Measurements from ENCODE around the gene BRD3OS. TPM values are rescaled to one million over a fixed set of nuclear protein-coding genes. Genes with fewer than 3 reads are reported as not detected.

The BRD3OS gene
- total and polyA plus RNA-seq, 2 donors (not counting 1 experiment from before 2014, with no cell fraction given): 12.0 to 25.3 TPM

- CTCF ChIA-PET: interaction anchor here (0.6 kb wide), 1 partner anchor 51 kb away, joined by 3 read pairs; no protein-coding TSS in a partner anchor
- DNase-seq (no peak), ATAC-seq (ENCODE audit: low read depth) (no peak)
- WGBS (ENCODE audit: insufficient coverage): 99% methylated on average over 18 of the region's 22 CpGs
- Histone ChIP-seq H3K36me3 (replicated peaks in 1 of 2; ENCODE audit: control extremely low read depth in 1 of 2, control insufficient read depth in 1 of 2, extremely low read depth in 1 of 2, insufficient read depth in 2 of 2, low read length in 1 of 2) (peaks cover 0 to 40% of the 10 kb centered on the region in 2 experiments), H3K9ac (ENCODE audit: low read length) (no peak overlapping the region), H3K4me1 (ENCODE audit: control insufficient read depth in 2 of 2, insufficient read depth in 2 of 2, low read length in 2 of 2) (peaks cover 6 to 19% of the 10 kb centered on the region in 2 donors), H3K27ac (ENCODE audit: low read length in 2 of 2) (no peak overlapping the region), H3K79me2 (ENCODE audit: control insufficient read depth, insufficient read depth, low read length) (peaks cover 4% of the 10 kb centered on the region), H3K4me3 (ENCODE audit: control extremely low read depth in 1 of 5, extremely low read depth in 1 of 5, insufficient read depth in 1 of 5, low read depth in 2 of 5, low read length in 4 of 5) (no peak overlapping the region), H3K4me2 (replicated peaks; ENCODE audit: low read depth, low read length, poor library complexity, severe bottlenecking) (no peak overlapping the region), H4K20me1 (ENCODE audit: control insufficient read depth, insufficient read depth, low read length, poor library complexity, severe bottlenecking) (peaks cover 13% of the 10 kb centered on the region), H3K27me3 (replicated peaks in 1 of 4; ENCODE audit: control extremely low read depth in 1 of 4, control insufficient read depth in 3 of 4, insufficient read depth in 4 of 4, low read length in 3 of 4) (no peaks in the 10 kb centered on the region), H2AFZ (ENCODE audit: insufficient read depth, low read depth, low read length, poor library complexity, severe bottlenecking) (no peak overlapping the region), H3K9me3 (ENCODE audit: control extremely low read depth in 1 of 3, control insufficient read depth in 2 of 3, insufficient read depth in 1 of 3, low read length in 2 of 3) (peaks cover 0 to 8% (median 0%) of the 10 kb centered on the region in 3 donors)
- intact Hi-C loops (cut with micrococcal nuclease): no loop called here
- TF ChIP-seq CTCF (IDR thresholded peaks at IDR 0.05) (no peak), EZH2 (IDR thresholded peaks at IDR 0.05; ENCODE audit: borderline replicate concordance, insufficient read depth, low read depth, low read length, poor library complexity, severe bottlenecking) (no peak)
- H3K4me1 Mint-ChIP-seq: peaks cover 11% of the 10 kb centered on the region
- H3K27me3 Mint-ChIP-seq: no peaks in the 10 kb centered on the region
- H3K4me3 Mint-ChIP-seq: no peak overlapping the region
- no peaks in the 10 kb centered on the region for H3K9me3 Mint-ChIP-seq (ENCODE audit: insufficient read depth)
- no peak overlapping the region for H3K27ac Mint-ChIP-seq
- POLR2A ChIA-PET: no interaction called here
These were observed 3.4 kb downstream of the BRD3OS start for GRCh38 chr9:134028575-134029247.
